Measurements from ENCODE around the gene CEP104. TPM values are rescaled to one million over a fixed set of nuclear protein-coding genes. Genes with fewer than 3 reads are reported as not detected.

The CEP104 gene
- total and polyA plus RNA-seq, 11 donors, result 5.5 to 46.1 (median 33.0) TPM

DNA sequence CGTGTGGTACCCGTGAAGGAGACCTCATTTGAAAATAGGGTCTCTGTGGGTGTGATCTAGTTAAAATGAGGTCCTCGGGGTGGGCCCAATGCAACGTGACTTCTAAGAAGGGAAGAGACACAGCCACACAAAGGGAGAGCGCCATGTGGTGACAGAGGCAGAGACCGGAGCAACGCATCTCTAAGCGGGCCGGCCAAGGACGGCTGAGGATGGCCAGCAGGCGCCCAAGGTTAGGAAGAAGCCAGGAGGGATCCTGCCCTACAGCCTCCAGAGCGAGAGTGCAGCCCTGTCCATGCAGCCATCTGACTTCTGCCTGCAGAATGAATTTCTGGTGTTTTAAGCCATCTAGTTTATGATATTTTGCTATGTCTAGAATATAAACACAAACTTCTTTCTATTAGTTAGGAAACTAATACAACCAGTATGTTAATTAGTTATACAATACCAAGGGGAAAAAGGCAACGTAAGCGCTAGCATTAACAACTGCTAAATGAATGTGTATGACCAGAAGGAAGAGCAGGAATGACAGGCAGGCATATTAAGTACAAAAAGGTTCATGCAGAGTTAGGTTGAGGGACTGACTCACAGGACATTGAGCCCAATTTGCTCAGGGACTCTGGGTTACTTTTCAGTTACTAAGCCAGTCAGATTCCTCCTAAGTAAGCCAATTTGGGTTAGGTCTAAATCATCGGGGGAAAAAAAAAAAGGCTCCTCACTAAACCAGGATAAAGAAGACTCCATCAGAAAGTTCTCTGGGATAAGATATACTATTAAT is 4.1 kb downstream of the CEP104 start:
- H3K9me3 ChIP-seq, result no peaks in the 10 kb centered on the region
- peaks cover 0 to 41% (median 28%) of the 10 kb centered on the region in 9 donors for H3K36me3 ChIP-seq
- intact Hi-C loops (cut with DNase I), result no loop called here
- no peak overlapping the region for H3K27ac ChIP-seq
- peaks cover 0 to 17% (median 13%) of the 10 kb centered on the region in 12 donors for H3K4me1 ChIP-seq
- no peaks in the 10 kb centered on the region for H3K27me3 ChIP-seq
- DNase-seq (no peak), ATAC-seq (no peak)
- WGBS, 4 donors, result 78 to 85% (median 83%) methylated on average over 15 of the region's 15 CpGs
- no peak overlapping the region for H3K4me3 ChIP-seq
- TF ChIP-seq, protein P1, sequence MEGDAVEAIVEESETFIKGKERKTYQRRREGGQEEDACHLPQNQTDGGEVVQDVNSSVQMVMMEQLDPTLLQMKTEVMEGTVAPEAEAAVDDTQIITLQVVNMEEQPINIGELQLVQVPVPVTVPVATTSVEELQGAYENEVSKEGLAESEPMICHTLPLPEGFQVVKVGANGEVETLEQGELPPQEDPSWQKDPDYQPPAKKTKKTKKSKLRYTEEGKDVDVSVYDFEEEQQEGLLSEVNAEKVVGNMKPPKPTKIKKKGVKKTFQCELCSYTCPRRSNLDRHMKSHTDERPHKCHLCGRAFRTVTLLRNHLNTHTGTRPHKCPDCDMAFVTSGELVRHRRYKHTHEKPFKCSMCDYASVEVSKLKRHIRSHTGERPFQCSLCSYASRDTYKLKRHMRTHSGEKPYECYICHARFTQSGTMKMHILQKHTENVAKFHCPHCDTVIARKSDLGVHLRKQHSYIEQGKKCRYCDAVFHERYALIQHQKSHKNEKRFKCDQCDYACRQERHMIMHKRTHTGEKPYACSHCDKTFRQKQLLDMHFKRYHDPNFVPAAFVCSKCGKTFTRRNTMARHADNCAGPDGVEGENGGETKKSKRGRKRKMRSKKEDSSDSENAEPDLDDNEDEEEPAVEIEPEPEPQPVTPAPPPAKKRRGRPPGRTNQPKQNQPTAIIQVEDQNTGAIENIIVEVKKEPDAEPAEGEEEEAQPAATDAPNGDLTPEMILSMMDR (IDR thresholded peaks at IDR 0.05), result no peak
- no peak for TF ChIP-seq POLR2A (IDR thresholded peaks at IDR 0.05)

DNA sequence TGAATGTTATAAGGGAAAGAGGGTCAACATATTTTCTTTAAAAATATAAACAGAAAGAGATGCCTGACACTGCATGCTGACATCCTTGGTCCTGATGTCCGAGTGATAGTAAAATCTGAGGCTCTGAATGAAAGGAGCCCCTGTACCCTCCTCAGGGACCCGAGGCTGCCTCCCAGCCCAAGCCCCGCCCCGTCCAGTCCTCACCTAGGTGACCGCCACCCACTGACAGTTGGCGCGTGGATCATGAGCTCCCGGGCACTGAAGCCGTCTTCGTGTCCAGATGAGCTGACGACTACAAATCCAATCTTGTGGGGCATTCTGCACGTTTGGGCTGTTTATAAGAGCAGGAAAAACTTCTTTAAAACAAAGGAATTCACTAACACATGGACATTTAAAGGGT is 4.9 kb downstream of the CEP104 start:
- no peak overlapping the region for H3K4me3 ChIP-seq
- TF ChIP-seq, protein P1 (IDR thresholded peaks at IDR 0.05), result no peak
- no peak for TF ChIP-seq POLR2A (IDR thresholded peaks at IDR 0.05)
- intact Hi-C loops (cut with DNase I), result no loop called here
- H3K36me3 ChIP-seq, result peaks cover 0 to 49% (median 36%) of the 10 kb centered on the region in 9 donors
- peaks cover 0 to 14% (median 11%) of the 10 kb centered on the region in 12 donors for H3K4me1 ChIP-seq
- no peaks in the 10 kb centered on the region for H3K27me3 ChIP-seq
- 87 to 91% (median 87%) methylated on average over 12 of the region's 12 CpGs for WGBS, 4 donors
- ATAC-seq, result no peak
- no peak for DNase-seq
- no peaks in the 10 kb centered on the region for H3K9me3 ChIP-seq
- H3K27ac ChIP-seq, result no peak overlapping the region

DNA sequence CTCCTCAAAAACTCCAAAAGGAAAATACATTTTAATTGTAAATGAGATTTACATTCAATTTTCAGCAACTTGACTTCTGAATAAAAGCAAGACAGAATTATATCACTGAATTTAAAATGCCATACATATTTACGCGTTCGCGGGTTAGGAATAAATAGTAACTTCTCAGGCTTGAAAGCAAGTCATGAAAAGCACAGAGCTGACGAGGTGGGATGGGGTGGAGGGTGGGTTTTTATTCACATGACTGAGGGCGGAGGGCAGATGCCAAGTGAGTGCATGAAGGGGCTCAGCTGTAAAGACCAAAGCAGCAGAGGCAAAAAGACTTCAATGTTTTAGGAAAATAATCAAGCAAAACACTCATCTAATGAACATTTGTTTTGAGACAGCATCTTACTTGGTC is 5.7 kb downstream of the CEP104 start:
- TF ChIP-seq, protein P1 (IDR thresholded peaks at IDR 0.05), result no peak
- TF ChIP-seq POLR2A (IDR thresholded peaks at IDR 0.05), result no peak
- no peak overlapping the region for H3K4me3 ChIP-seq
- no peak for ATAC-seq
- H3K27ac ChIP-seq, result no peak overlapping the region
- peaks cover 0 to 12% (median 11%) of the 10 kb centered on the region in 12 donors for H3K4me1 ChIP-seq
- H3K27me3 ChIP-seq, result no peaks in the 10 kb centered on the region
- intact Hi-C loops (cut with DNase I), result no loop called here
- 90 to 93% (median 91%) methylated on average over 6 of the region's 6 CpGs for WGBS, 4 donors
- peaks cover 0 to 57% (median 44%) of the 10 kb centered on the region in 9 donors for H3K36me3 ChIP-seq
- H3K9me3 ChIP-seq, result no peaks in the 10 kb centered on the region
- no peak for DNase-seq

DNA sequence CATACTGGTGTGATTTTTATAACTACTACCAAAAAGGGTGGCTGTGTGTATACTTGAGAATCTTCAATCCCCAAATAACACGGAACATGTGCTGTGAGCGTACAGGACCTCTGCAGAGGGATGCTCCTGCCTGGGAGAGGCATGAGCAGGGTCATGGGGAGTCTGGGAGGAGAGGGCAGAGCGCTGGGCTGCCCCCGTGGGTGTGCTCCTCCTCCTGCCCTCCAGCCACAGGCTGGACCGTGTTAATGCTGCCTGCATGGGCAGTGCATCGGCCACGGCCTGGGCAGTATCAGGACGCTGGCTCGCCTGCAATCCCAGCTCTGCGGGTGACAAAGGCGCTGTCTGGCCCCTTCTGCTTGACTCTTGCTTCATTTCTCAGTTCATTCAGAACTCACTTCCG is 6.2 kb downstream of the CEP104 start:
- Histone ChIP-seq H3K9me3 (no peaks in the 10 kb centered on the region), H3K36me3 (peaks cover 0 to 59% (median 48%) of the 10 kb centered on the region in 9 donors), H3K27ac (no peak overlapping the region), H3K27me3 (no peaks in the 10 kb centered on the region), H3K4me1 (peaks cover 0 to 8% (median 7%) of the 10 kb centered on the region in 12 donors), H3K4me3 (no peak overlapping the region)
- TF ChIP-seq POLR2A (IDR thresholded peaks at IDR 0.05), result no peak
- TF ChIP-seq, protein P1 (IDR thresholded peaks at IDR 0.05), result no peak
- intact Hi-C loops (cut with DNase I), result no loop called here
- no peak for ATAC-seq
- no peak for DNase-seq
- 81 to 89% (median 87%) methylated on average over 10 to 12 of the region's 12 CpGs for WGBS, 4 donors

Measured in heart left ventricle (tissue), 16 donors.